OCI-LY1 (cell line): ENCODE data around the gene KDM6B.
"Not testable (repeated sequence)": the region's sequence is repeated elsewhere in the genome, so short reads cannot be mapped to it uniquely, and the experiment has no call there.

Experiments used
- EZH2 ChIP-seq: fragments of 200-600 bp; sonication (generic), shearing (Covaris generic); IDR thresholded peaks from 2 replicates; pipeline ENCODE4 v1.8.0; 2017; ENCODE audit warnings: borderline replicate concordance, mixed run types, mild to moderate bottlenecking, antibody characterized with exemption, low read length, moderate library complexity, mixed read lengths
- TF ChIP-seq, protein P1 (sequence below): fragments of 200-600 bp; sonication (generic), shearing (Covaris generic); IDR thresholded peaks from 2 replicates; pipeline ENCODE4 v1.5.1; 2017; ENCODE audit warnings: mild to moderate bottlenecking, antibody characterized with exemption, low read length, moderate library complexity, mixed read lengths

DNA sequence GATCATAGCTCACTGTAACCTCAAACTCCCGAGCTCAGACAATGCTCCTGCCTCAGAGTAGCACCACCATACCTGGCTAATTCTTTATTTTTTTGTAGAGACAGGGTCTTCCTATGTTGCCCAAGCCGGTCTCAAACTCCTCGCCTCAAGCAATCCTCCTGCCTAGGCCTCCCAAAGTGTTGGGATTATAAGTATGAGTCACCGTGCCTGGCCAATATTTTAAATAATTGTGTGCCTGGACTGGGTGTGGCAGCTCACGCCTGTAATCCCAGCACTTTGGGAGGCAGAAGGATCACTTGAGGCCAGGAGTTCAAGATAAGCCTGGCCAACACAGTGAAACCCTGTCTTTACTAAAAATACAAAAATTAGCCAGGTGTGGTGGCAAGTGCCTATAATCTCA is 30.4 kb downstream of the KDM6B start:
- TF ChIP-seq, protein P1, sequence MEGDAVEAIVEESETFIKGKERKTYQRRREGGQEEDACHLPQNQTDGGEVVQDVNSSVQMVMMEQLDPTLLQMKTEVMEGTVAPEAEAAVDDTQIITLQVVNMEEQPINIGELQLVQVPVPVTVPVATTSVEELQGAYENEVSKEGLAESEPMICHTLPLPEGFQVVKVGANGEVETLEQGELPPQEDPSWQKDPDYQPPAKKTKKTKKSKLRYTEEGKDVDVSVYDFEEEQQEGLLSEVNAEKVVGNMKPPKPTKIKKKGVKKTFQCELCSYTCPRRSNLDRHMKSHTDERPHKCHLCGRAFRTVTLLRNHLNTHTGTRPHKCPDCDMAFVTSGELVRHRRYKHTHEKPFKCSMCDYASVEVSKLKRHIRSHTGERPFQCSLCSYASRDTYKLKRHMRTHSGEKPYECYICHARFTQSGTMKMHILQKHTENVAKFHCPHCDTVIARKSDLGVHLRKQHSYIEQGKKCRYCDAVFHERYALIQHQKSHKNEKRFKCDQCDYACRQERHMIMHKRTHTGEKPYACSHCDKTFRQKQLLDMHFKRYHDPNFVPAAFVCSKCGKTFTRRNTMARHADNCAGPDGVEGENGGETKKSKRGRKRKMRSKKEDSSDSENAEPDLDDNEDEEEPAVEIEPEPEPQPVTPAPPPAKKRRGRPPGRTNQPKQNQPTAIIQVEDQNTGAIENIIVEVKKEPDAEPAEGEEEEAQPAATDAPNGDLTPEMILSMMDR, result not testable (repeated sequence)
- TF ChIP-seq EZH2, result not testable (repeated sequence)
